Heart left ventricle (tissue), 13 donors: Measurements from ENCODE around the gene MCTP1.

Experiments
- CTCF ChIP-seq, 12 donors: fragments of 200-600 bp; sonication (generic) in 4 of 12; IDR thresholded peaks; one replicate each; pipeline versions ENCODE4 v1.5.0 to v1.8.0; 2018 to 2022; ENCODE audit warnings: antibody characterized with exemption in 12 of 12, mild to moderate bottlenecking in 5 of 12
- POLR2A ChIP-seq, 2 donors: fragments of 450-650 bp; IDR thresholded peaks; one replicate each; pipeline ENCODE4 v1.6.1; 2017; ENCODE audit warnings: antibody characterized with exemption in 2 of 2, mild to moderate bottlenecking in 2 of 2, moderate library complexity in 2 of 2
- donor health status: ischemic (EF 13 %, LVEDD 7.1; RV severe dilation, severe dysfunction).
- donor health status: DM: no; HTN: yes; CAD: no.
- donor health status: DM: no; HTN: no; CAD: no.
- donor health status: ischemic (EF 25% LVEDD 6.9; RV normal size, moderate dysfunction).
- donor health status: ischemic (EF 25% LVEDD 5.7; RV mildly dilated, moderate dysfunction).
- donor health status: ischemic (EF 35%, LVEDD 5.7; RV mildly dilated, moderate dysfunction).
- donor health status: nonischemic (EF 11% LVEDD 7.7; RV severe dilation, severe dysfunction).
- donor health status: DM: yes; HTN: yes; CAD: no.
- donor health status: PGD.
- donor health status: ischemic (EF 29% LVEDD 5.4; RV normal size, mild dysfunction).
- donor health status: nonischemic (EF 23%, LVEDD 6.1; RV moderate dilation, normal function).

- TF ChIP-seq CTCF (IDR thresholded peaks at IDR 0.05): no peak
- no peak for TF ChIP-seq POLR2A (IDR thresholded peaks at IDR 0.05)
Observed at GRCh38 chr5:95141141-95141540, 143.8 kb downstream of the MCTP1 start.
